GM18519 (cell line): ENCODE data around the gene WFDC10A.
"Not testable (repeated sequence)": the region's sequence is repeated elsewhere in the genome, so short reads cannot be mapped to it uniquely, and the experiment has no call there.

Source experiments
- ATAC-seq: cut with Tn5 transposase; IDR thresholded peaks from one replicate; pipeline ENCODE4 v1.9.1; 2021; ENCODE audit warnings: mild to moderate bottlenecking, moderate library complexity; ENCODE audit not compliant: unreplicated experiment, low FRiP score

WFDC10A gene

GRCh38 chr20:45629496-45630100, at the start of gene WFDC10A:
Gene WFDC10A, plus strand, starts transcription at chr20:45629739. Its CDS starts 75 bp downstream, at chr20:45629814.
- no peak for ATAC-seq

- ATAC-seq = no peak
These were observed 47.8 kb upstream of the WFDC10A start for GRCh38 chr20:45581702-45582101.

DNA sequence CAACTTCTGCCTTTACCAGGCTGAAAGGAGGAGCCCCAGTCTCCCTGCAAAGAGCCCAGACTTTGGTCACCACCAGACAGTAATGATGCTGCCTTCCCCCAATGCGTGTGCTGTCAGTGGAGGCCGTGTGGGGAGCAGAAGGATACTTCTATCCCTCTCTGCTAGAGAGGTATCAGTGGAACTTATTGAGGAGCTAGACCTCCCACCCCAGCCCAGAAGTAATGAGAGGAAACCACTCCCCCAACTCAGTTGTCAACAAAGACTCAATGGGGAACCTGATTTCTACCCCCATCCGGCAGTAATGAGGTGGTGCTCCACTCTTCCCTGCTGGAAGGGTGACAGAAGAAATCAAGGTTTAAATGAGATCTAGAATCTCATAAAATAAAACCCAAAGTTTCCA, 46.0 kb upstream of the WFDC10A start:
- no peak for ATAC-seq

GRCh38 chr20:45584294-45584693, 45.2 kb upstream of the WFDC10A start:
- not testable (repeated sequence) for ATAC-seq

GRCh38 chr20:45585986-45586385, 43.6 kb upstream of the WFDC10A start:
- not testable (repeated sequence) for ATAC-seq

GRCh38 chr20:45588800-45589199, 40.7 kb upstream of the WFDC10A start:
- ATAC-seq = no peak

GRCh38 chr20:45589725-45590124, 39.8 kb upstream of the WFDC10A start:
- ATAC-seq = no peak

DNA sequence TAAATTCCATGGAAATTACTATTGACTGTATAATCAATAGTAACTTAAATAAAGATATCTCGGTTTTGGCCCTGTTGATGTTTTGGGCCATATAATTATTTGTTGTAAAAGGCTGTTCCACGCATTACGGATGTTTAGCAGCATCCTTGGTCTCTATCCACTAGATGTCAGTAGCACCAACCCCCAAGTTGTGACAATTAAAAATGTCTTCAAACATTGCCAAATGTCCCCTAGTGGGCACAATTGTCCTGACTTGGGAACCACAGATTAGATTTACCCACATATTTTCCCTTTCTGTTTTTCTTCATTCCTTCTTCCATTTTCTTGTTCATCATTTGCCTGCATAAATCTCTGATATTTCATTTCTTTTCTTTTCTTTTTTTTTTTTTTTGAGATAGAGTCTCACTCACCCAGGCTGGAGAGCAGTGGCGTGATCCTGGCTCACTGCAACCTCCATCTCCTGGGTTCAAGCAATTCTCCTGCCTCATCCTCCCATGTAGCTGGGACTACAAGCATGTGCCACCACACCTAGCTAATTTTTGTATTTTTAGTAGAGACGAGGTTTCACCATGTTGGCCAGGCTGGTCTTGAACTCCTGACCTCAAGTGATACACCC, 36.9 kb upstream of the WFDC10A start:
- ATAC-seq = no peak

- no peak for ATAC-seq
These were observed 36.0 kb upstream of the WFDC10A start for GRCh38 chr20:45593498-45593897.

DNA sequence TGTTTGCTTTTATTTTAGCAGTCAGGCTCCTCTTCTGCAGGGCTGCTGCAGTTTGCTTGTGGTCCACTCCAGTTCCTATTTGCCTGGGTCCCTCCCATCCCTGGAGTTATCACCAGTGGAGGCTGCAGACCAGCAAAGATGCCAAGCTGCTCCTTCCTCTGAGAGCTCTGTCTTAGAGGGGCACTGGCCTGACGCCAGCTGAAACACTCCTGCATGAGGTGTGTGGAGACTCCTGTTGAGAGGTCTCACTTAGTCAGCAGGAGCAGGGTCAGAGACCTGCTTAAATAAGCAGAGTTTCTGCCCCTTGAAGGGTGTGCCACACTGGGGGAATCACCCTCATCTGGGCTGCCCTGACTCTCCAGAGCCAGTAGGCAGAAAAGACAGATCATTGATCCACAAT, 34.3 kb upstream of the WFDC10A start:
- no peak for ATAC-seq

GRCh38 chr20:45607810-45608209, 21.7 kb upstream of the WFDC10A start:
- no peak for ATAC-seq

- ATAC-seq = no peak
These were observed 18.5 kb upstream of the WFDC10A start for GRCh38 chr20:45611054-45611453.

DNA sequence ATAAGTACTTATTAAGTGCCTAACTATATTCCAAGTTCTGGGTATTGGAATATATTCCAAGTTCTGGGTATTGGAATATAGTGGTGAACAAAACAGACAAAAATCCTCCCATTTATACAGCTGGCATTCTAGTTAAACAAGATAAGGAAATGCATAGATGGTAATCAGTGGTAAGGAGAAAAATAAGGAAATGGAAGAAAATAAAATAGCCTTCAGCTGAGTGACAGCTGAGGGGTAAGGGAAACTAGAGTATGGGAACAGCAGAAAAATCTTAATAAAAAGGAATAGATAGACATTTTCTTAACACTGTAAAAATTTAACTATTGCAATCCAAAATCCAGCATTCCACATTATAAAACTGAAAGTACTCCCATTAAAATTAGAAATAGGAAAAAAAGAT, 17.2 kb upstream of the WFDC10A start:
- no peak for ATAC-seq

- ATAC-seq = no peak
These were observed 11.9 kb upstream of the WFDC10A start for GRCh38 chr20:45617591-45617990.

DNA sequence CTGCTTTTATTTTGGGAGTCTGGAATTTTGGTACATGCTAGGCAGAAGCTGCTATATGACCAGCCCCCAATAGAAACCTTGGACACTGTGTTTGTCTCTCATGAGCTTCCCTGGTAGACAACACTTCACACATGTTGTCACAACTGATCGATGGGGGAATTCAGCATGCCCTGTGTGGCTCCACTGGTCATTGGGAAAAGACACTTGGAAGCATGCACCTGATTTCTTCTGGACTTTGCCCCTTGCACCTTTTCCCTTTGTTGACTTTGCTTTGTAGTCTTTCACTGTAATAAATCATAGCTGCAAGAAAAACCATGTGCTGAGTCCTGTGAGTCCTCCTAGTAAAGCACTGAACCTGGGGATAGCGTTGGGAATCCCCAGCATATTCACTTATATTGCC, 7.9 kb upstream of the WFDC10A start:
- ATAC-seq = no peak

DNA sequence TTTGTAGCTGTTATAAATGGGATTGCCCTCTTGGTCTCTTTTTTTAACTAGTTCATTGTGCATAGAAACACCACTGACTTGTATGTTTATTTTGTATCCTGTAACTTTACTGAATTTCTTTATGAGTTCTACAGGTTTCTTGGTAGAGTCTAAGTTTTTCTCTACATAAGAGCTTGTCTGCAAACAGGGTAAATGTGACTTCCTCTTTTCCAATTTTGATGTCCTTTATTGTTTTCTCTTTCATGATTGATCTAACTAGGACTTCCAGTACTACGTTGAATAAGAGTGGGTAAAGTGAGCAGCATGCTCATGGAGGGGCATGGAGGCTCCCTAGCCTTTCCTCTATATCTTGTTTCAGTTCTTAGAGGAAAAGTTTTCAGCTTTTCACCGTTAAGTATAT, 3.0 kb upstream of the WFDC10A start:
- ATAC-seq = no peak

GRCh38 chr20:45630371-45630770, 832 bp downstream of the WFDC10A start:
- no peak for ATAC-seq

GRCh38 chr20:45631184-45631583, 1.6 kb downstream of the WFDC10A start, which contains the start of gene WFDC9:
Gene WFDC9, minus strand, starts transcription at chr20:45631284. Its CDS starts 21,103 bp downstream, at chr20:45610181.
- no peak for ATAC-seq

DNA sequence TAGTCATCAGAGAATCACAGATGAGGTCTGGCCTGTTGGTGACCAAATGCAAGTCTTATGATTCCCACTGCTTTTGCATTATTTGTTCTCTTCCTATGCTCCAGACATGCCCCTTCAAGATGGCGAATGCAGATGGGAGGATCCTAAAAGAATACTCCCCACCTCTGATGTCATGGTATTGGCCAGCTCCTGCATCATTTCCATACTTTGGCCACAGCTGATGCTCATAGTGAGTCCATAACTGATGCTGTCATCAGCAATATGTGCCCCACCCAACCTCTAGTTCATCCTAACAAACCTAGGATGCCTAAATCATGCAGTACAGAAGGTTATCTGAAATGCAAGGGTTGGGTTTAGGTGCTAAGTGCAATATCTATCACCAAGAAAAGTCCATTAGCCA, 7.0 kb downstream of the WFDC10A start:
- no peak for ATAC-seq

DNA sequence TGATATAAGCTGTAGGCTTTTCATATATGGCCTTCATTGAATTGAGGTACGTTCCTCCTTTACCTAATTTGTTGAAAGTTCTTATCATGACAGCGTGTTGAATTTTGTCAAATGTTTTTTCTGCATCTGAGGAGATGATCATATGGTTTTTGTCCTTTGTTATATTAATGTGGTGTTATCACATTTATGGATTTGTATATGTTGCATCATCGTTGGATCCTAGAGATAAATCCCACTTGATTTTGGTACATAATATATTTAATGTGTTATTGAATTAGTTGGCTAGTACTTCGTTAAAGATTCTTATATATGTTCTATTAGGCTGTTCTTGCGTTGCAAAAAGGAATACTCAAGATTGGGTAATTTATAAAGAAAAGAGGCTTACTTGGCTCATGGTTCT, 10.1 kb downstream of the WFDC10A start:
- no peak for ATAC-seq

- ATAC-seq = not testable (repeated sequence)
These were observed 11.5 kb downstream of the WFDC10A start for GRCh38 chr20:45641076-45641475.

- ATAC-seq = not testable (repeated sequence)
These were observed 16.3 kb downstream of the WFDC10A start for GRCh38 chr20:45645869-45646268.
